Neural cell (in vitro differentiated cells): ENCODE results near the gene FEN1. TPM values are rescaled to one million over a fixed set of nuclear protein-coding genes. Genes with fewer than 3 reads are reported as not detected.

Experiments
- H2AFZ ChIP-seq: fragments of 200-600, 300-800 bp; sonication (generic), shearing (Covaris generic); 2 replicates; pipeline ENCODE4 v1.6.0; 2014; ENCODE audit warnings: low read depth, mild to moderate bottlenecking, antibody characterized with exemption, low read length, moderate library complexity
- H3F3A ChIP-seq: fragments of 200-600 bp; shearing (Covaris generic); 2 replicates; pipeline ENCODE4 v1.6.1; 2016; ENCODE audit warnings: mild to moderate bottlenecking, moderate library complexity, mixed read lengths, antibody characterized with exemption, low read length; ENCODE audit not compliant: insufficient read depth, poor library complexity, severe bottlenecking
- H3K27ac ChIP-seq: fragments of 200-600, 300-800 bp; sonication (generic), shearing (Covaris generic); 2 replicates; pipeline ENCODE4 v1.5.1; 2014; ENCODE audit warnings: mild to moderate bottlenecking, low read length, moderate library complexity
- H3K27me3 ChIP-seq: fragments of 300-800, 200-600 bp; sonication (generic), shearing (Covaris generic); 2 replicates; pipeline ENCODE4 v1.6.0; 2014; ENCODE audit warnings: mild to moderate bottlenecking, low read depth, low read length, moderate library complexity; ENCODE audit not compliant: insufficient read depth
- H3K36me3 ChIP-seq: fragments of 300-800, 200-600 bp; sonication (generic), shearing (Covaris generic); 2 replicates; pipeline ENCODE4 v1.5.1; 2014; ENCODE audit warnings: mild to moderate bottlenecking, antibody characterized with exemption, low read length, moderate library complexity; ENCODE audit not compliant: insufficient read depth
- H3K4me2 ChIP-seq: fragments of 300-800, 200-600 bp; sonication (generic), shearing (Covaris generic); 2 replicates; pipeline ENCODE4 v1.6.0; 2014; ENCODE audit warnings: mild to moderate bottlenecking, low read length
- H3K4me3 ChIP-seq: fragments of 300-800, 200-600 bp; sonication (generic), shearing (Covaris generic); 2 replicates; pipeline ENCODE4 v1.5.1; 2014; ENCODE audit warnings: mild to moderate bottlenecking, low read length, moderate library complexity
- H3K79me2 ChIP-seq: fragments of 200-600 bp; shearing (Covaris generic); replicated peaks from 2 replicates; pipeline ENCODE4 v1.6.0; 2014; ENCODE audit warnings: mild to moderate bottlenecking, low read length, moderate library complexity; ENCODE audit not compliant: insufficient read depth
- H3K9ac ChIP-seq: fragments of 300-800, 200-600 bp; sonication (generic), shearing (Covaris generic); 2 replicates; pipeline ENCODE4 v1.6.1; 2016; ENCODE audit warnings: mild to moderate bottlenecking, low read length, mixed read lengths
- H3K9me2 ChIP-seq: fragments of 200-600 bp; shearing (Covaris generic); 2 replicates; pipeline ENCODE4 v1.6.1; 2016; ENCODE audit warnings: mild to moderate bottlenecking, low read length, mixed read lengths; ENCODE audit not compliant: insufficient read depth
- H3K9me3 ChIP-seq: fragments of 200-600, 300-800 bp; sonication (generic), shearing (Covaris generic); 2 replicates; pipeline ENCODE4 v1.6.1; 2016; ENCODE audit warnings: mild to moderate bottlenecking, mixed run types, low read length, moderate library complexity, mixed read lengths
- H4K20me1 ChIP-seq: fragments of 200-600 bp; shearing (Covaris generic); 2 replicates; pipeline ENCODE4 v1.6.1; 2016; ENCODE audit warnings: mild to moderate bottlenecking, mixed run types; ENCODE audit not compliant: insufficient read depth
- EP300 ChIP-seq: fragments of 450-650 bp; conservative IDR thresholded peaks from 2 replicates; pipeline ENCODE4 v1.6.1; 2014; ENCODE audit warnings: antibody characterized with exemption, mild to moderate bottlenecking, moderate library complexity; ENCODE audit not compliant: poor library complexity, severe bottlenecking
- MXI1 ChIP-seq: fragments of 450-650 bp; conservative IDR thresholded peaks from 2 replicates; pipeline ENCODE4 v1.6.1; 2014; ENCODE audit warnings: antibody characterized with exemption, mild to moderate bottlenecking; ENCODE audit not compliant: poor library complexity, severe bottlenecking
- POLR2AphosphoS5 ChIP-seq: IDR thresholded peaks from 2 replicates; pipeline ENCODE4 v1.6.1; 2012
- RAD21 ChIP-seq: fragments of 450-650 bp; conservative IDR thresholded peaks from 2 replicates; pipeline ENCODE4 v1.6.1; 2014; ENCODE audit warnings: antibody characterized with exemption, mild to moderate bottlenecking, moderate library complexity
- TAF1 ChIP-seq: IDR thresholded peaks from 2 replicates; pipeline ENCODE4 v1.6.1; 2012; ENCODE audit warnings: low read depth
- polyA plus RNA-seq: library from polyadenylated mRNA; depleted of rRNA; stranded (reverse); fragments of >200 nt; gene quantifications from 2 replicates; pipeline ENCODE4 v1.2.3, GENCODE V29; 2014
- TF ChIP-seq, protein P1 (sequence below): fragments of 450-650 bp; IDR thresholded peaks from 2 replicates; pipeline ENCODE4 v1.5.1; 2014; ENCODE audit warnings: antibody characterized with exemption, mild to moderate bottlenecking, moderate library complexity; ENCODE audit not compliant: poor library complexity, severe bottlenecking

Gene FEN1
- polyA plus RNA-seq, 1 donor from 2014 or later: 27.2 TPM

DNA sequence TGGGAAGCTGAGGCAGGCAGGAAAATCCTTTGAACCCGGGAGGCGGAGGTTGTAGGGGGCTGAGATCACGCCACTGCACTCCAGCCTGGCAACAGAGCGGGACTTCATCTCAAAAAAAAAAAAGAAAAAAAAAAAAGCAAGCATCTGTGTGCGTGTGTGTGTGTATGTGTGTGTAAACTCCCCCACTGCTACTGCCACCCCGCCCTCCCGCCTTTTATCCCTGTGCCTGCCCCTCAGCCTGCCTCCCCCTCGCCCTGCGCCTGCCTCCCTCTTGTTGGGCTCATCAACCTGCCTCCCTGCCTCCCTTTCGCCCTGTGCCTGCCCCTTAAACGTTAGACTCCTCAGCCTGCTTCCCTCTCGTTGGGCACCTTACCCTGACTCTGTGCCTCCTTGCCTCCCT is 18.3 kb upstream of the FEN1 start:
- Histone ChIP-seq H3K9me2 (no peaks in the 10 kb centered on the region), H3F3A (no peaks in the 10 kb centered on the region), H2AFZ (no peak overlapping the region), H3K9me3 (no peaks in the 10 kb centered on the region), H3K27me3 (no peaks in the 10 kb centered on the region), H3K9ac (no peak overlapping the region), H4K20me1 (no peaks in the 10 kb centered on the region), H3K36me3 (no peaks in the 10 kb centered on the region), H3K27ac (no peak overlapping the region), H3K4me2 (no peak overlapping the region), H3K4me3 (no peak overlapping the region), H3K79me2 (no peaks in the 10 kb centered on the region)
- TF ChIP-seq EP300 (no peak), RAD21 (no peak), POLR2AphosphoS5 (no peak), MXI1 (no peak)
- TF ChIP-seq, protein P1, sequence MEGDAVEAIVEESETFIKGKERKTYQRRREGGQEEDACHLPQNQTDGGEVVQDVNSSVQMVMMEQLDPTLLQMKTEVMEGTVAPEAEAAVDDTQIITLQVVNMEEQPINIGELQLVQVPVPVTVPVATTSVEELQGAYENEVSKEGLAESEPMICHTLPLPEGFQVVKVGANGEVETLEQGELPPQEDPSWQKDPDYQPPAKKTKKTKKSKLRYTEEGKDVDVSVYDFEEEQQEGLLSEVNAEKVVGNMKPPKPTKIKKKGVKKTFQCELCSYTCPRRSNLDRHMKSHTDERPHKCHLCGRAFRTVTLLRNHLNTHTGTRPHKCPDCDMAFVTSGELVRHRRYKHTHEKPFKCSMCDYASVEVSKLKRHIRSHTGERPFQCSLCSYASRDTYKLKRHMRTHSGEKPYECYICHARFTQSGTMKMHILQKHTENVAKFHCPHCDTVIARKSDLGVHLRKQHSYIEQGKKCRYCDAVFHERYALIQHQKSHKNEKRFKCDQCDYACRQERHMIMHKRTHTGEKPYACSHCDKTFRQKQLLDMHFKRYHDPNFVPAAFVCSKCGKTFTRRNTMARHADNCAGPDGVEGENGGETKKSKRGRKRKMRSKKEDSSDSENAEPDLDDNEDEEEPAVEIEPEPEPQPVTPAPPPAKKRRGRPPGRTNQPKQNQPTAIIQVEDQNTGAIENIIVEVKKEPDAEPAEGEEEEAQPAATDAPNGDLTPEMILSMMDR: no peak

DNA sequence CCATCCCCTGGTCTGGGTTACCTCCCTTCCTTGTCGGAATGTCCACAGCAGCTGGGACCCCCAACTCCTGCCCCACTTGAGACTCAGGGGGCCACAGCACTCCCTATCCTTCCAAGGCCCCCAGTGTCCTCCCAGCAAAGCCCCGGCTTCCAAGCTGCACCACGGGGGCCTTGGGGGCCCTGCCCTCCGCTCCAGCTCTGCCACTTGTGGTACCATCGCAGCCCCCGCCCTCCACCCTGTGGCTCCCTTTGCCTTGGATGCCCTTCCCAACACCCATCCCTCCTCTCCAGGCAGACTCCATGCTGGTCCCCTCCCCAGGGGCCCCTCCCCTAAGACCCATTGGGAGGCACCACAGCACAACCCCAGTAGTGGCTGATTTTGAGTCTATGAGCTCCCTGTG is 17.6 kb upstream of the FEN1 start:
- Histone ChIP-seq H3K27ac (no peak overlapping the region), H3K9ac (no peak overlapping the region), H4K20me1 (no peaks in the 10 kb centered on the region)

DNA sequence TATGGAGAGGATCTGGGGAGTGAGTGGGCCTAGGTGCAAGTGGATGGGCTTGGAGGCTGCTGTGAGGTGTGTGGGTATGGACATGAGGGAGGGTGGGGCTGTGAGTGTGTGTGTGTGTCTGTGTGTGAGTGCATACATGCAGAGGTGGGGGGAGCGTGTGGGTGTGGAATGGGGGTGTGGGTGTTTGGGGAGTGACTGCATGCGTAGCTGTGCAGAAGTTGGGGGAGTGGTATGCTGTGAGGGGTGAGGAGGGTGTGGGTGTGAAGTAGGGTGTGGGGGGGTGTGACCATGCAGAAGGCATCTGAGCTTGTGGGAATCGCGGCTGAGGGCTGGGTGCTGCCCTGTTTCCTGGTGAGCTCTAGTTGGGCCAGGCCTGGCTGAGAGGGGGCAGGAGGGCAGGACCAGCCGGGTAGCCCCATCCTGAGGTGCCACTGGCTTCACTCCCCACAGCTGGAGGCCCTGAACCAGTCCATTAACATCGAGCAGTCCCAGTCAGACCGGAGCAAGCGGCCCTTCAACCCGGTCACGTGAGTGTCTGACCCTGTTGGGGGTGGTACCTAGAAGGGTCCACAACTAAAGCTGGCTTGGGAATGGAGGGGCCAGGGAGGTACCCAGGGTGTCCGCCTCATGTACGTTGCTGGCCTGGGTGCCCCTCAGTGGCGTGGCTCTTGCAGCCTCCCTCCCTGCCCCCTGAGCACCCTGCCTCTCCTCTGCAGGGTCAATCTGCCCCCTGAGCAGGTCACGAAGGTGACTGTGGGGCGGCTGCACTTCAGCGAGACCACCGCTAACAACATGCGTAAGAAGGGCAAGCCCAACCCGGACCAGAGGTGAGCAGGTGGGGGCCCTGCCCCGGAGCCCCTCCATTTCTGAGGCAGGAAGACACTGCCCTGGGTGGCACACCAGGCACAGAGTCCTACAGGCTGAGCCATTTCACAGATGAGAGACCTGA is 16.8 kb upstream of the FEN1 start:
- Histone ChIP-seq H3K9ac (no peak overlapping the region), H3K36me3 (no peaks in the 10 kb centered on the region), H3K9me2 (no peaks in the 10 kb centered on the region), H4K20me1 (no peaks in the 10 kb centered on the region), H3K4me2 (no peak overlapping the region), H3F3A (no peaks in the 10 kb centered on the region), H3K4me3 (no peak overlapping the region), H3K9me3 (no peaks in the 10 kb centered on the region), H2AFZ (no peak overlapping the region), H3K79me2 (no peaks in the 10 kb centered on the region), H3K27ac (no peak overlapping the region), H3K27me3 (no peaks in the 10 kb centered on the region)
- TF ChIP-seq MXI1 (no peak), RAD21 (no peak), TAF1 (no peak), POLR2AphosphoS5 (no peak)
- TF ChIP-seq, protein P1: no peak

More for the DNA sequence above, 17.6 kb upstream of the FEN1 start:
- H3K79me2 ChIP-seq: no peaks in the 10 kb centered on the region
- H3K27me3 ChIP-seq: no peaks in the 10 kb centered on the region
- no peaks in the 10 kb centered on the region for H3K9me2 ChIP-seq
- TF ChIP-seq, protein P1: no peak
- TF ChIP-seq POLR2AphosphoS5: no peak
- H3K4me2 ChIP-seq: no peak overlapping the region
- H3K4me3 ChIP-seq: no peak overlapping the region
- H3K9me3 ChIP-seq: no peaks in the 10 kb centered on the region
- H3K36me3 ChIP-seq: no peaks in the 10 kb centered on the region
- no peak overlapping the region for H2AFZ ChIP-seq
- H3F3A ChIP-seq: no peaks in the 10 kb centered on the region
